Measurements from ENCODE around the gene RBCK1.

Gene RBCK1

DNA sequence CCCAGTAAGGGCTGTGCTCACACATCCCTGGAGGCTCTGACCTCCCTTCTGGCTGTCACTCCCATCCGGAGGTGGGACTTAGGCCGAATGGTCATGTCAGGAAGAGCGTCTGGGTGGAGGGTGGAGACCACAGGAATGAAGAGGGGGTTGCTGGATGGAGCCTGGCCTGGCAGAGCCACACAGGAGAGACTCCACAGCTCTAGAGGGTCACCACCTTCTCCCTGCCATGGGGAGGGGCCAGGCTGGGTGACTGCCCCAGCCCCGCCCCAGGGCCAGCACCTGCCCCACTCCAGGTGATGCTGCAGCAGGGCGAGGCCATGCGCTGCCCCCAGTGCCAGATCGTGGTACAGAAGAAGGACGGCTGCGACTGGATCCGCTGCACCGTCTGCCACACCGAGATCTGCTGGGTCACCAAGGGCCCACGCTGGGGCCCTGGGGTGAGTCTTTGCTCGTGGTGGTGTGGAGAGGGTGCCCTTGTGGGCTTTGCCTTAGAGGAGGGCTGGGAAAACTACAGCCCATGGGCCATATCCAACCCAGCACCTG is 20.6 kb downstream of the RBCK1 start:
- Mint-ChIP-seq H3K27ac (no peak overlapping the region), H3K27me3 (no peaks in the 10 kb centered on the region), H3K36me3 (peaks cover 46 to 65% of the 10 kb centered on the region in 2 donors), H3K4me3 (no peak overlapping the region), H3K4me1 (peaks cover 13 to 15% of the 10 kb centered on the region in 2 donors), H3K9me3 (no peaks in the 10 kb centered on the region)
- no peak for DNase-seq
- ATAC-seq (replicated peaks) = no peak

DNA sequence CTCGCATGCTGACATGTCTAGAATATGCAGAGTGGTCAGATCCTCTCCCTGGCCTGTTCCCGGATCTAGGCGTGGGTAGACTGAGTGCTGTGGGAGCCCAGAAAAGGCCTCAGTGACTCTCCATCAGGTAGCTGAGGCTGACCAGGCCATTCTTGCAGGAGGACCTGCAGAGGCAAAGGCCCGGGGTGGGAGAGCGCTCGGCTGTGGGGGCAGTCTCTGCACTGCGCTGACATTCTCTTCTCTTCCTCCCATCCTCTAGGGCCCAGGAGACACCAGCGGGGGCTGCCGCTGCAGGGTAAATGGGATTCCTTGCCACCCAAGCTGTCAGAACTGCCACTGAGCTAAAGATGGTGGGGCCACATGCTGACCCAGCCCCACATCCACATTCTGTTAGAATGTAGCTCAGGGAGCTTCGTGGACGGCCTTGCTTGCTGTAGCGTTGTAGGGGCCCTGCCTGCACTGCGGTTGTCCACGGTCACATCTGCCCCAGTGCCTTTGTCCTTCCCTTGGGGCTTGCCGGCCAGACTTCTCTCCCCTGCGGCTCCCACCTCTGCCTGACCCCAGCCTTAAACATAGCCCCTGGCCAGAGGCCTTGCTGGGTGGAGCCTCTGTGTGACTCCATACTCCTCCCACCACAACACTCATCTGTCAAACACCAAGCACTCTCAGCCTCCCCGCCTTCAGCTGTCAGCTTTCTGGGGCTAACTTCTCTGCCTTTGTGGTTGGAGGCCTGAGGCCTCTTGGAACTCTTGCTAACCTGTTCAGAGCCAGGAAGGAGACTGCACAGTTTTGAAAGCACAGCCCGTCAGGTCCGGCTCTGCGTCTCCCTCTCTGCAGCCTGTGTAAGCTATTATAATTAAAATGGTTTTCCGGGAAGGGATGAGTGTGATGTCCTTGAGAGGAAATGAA is 22.2 kb downstream of the RBCK1 start:
- no peak for ATAC-seq (replicated peaks)
- Mint-ChIP-seq H3K36me3 (peaks cover 36 to 61% of the 10 kb centered on the region in 2 donors), H3K4me1 (peaks cover 22 to 26% of the 10 kb centered on the region in 2 donors), H3K4me3 (no peak overlapping the region), H3K9me3 (no peaks in the 10 kb centered on the region), H3K27ac (peak overlapping the region; percentile 31), H3K27me3 (no peaks in the 10 kb centered on the region)
- no peak for DNase-seq

DNA sequence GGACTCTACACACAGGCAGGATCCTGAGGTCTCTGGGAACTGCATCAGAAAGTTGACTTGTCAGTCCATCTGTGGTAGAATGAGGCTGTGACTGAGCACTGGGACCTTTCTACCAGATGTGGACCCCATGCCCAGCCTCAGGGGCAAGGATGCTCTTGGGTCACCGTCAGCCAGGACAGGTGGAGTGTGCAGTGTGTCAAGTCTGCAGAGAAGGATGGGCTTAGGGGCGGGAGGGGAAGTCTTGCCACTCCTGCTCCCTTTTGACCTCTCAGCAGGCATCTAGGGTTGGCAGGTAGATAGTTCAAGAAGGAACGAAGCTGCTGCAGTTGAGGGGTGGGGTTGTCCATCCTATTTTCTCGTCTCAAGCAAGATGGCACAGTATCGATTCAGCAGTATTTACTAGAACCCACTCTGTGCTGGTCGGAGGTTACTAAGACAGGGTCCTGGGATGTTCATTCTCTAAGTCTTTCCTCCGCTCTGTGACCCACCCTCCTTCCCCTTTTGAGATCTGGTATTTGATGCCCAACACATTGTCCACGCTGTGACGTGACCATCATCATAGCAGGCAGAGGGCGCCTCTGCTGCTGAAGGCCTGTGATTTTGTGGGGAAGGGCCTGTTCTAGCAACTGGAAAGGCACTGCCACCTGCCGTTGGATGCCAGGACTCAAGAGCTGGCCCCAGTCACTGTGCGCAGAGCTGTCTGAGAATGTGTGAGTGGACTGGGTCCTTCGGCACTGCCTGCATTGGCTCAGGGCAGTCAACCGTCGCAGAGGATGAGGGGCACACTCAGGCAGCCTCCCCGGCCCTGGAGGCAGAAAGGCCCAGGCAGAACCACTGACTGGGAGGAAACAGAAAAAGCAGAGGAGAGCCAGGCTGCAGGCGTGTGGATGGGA is 23.2 kb downstream of the RBCK1 start:
- H3K4me3 Mint-ChIP-seq = peak overlapping the region in 1 of 2 donors; percentile 25
- DNase-seq (no peak), ATAC-seq (replicated peaks) (no peak)
- H3K27me3 Mint-ChIP-seq = no peaks in the 10 kb centered on the region
- no peak overlapping the region for H3K27ac Mint-ChIP-seq
- H3K9me3 Mint-ChIP-seq = no peaks in the 10 kb centered on the region
- H3K4me1 Mint-ChIP-seq = peaks cover 22 to 26% of the 10 kb centered on the region in 2 donors
- H3K36me3 Mint-ChIP-seq = peaks cover 42 to 62% of the 10 kb centered on the region in 2 donors

DNA sequence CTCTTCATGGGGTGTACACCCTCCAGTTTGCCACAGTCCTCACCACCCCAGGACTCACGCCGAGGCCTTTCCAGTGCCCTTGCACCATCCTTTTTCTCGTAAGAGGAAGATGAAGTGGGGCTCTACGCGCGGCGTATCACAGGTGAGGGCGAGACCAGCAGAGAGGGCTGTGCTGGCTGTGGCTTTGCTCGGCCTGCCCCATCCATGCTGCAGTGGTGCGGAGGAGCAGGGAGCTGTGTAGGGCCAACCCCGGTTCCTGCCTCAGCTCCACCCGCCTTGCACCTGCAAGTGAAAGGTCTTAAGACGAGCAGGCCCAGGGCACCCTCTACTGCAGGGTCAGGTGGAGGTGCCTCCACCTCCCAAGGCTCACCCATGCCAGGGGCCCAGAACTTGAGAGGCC is 24.1 kb downstream of the RBCK1 start:
- no peak for DNase-seq
- peaks cover 42 to 67% of the 10 kb centered on the region in 2 donors for H3K36me3 Mint-ChIP-seq
- H3K4me3 Mint-ChIP-seq = peak overlapping the region in 1 of 2 donors; percentile 10
- H3K27ac Mint-ChIP-seq = peak overlapping the region; percentile 60
- no peaks in the 10 kb centered on the region for H3K27me3 Mint-ChIP-seq
- no peak for ATAC-seq (replicated peaks)
- no peaks in the 10 kb centered on the region for H3K9me3 Mint-ChIP-seq
- H3K4me1 Mint-ChIP-seq = peaks cover 22 to 27% of the 10 kb centered on the region in 2 donors

DNA sequence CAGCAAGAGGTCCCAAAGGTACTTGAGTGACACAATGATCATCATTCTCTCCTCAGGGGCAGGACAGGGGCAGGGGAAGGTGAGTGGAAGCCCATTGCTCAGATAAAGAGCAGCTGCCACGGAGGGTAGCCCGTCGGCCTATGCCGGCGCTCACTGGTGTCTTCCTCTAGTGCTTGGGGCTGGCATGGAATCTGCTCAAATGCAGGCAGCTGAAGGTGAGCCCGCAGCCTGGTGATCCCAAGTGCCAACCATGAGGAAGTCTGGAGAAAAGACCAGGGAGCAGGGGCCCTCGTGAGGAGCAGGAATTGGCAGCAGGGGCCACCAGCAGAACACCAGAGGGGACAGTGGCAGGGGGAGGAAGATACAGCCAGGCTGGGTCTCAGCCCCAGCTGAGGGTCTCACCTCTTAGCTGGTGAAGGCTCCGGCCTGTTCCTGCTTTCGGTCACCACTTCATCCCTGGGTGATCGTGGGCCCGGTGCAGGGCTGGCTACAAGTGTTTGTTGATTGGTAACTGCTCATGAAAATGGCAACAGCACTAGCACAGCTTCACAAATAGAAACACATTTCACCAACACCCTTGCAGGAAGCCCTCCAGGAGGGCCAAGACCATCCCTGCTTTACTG is 24.7 kb downstream of the RBCK1 start:
- ATAC-seq (replicated peaks) = peak in 1 of 2 donors; percentile 2
- no peak for DNase-seq
- H3K27ac Mint-ChIP-seq = peak overlapping the region; percentile 94
- H3K36me3 Mint-ChIP-seq = peaks cover 42 to 70% of the 10 kb centered on the region in 2 donors
- no peaks in the 10 kb centered on the region for H3K9me3 Mint-ChIP-seq
- H3K4me3 Mint-ChIP-seq = peak overlapping the region in 1 of 2 donors; percentile 59
- H3K27me3 Mint-ChIP-seq = no peaks in the 10 kb centered on the region
- peaks cover 26 to 33% of the 10 kb centered on the region in 2 donors for H3K4me1 Mint-ChIP-seq

DNA sequence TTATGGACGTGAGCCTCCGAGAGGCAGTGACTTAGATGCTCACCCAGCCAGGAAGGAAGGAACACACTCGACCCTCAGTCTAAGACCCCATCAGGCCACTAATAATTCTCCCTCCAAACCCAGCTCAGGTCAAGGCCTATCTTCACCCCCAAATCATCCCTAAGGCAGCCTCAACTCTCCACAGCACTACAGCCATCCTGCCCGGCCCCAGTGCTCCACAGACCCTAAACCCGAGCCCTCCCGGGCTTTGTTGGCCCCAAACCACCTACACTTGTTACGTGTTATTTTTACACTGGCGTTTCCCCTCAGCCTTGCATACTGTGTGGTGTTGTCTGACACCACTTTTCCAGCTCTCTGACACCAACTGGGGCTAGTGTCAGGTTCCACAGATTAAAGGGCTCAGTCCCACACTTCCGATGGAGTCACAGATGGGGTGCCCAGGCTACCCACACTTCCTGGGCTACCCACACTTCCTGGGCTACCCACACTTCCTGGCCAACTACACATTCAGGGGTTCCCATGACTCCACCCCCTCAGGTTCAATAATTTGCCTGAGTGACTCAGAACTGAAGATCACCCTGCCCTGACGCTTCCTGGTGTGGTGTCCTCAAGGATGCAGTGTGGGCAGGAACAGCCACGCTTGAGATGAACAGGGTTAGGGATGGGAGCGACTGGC is 25.3 kb downstream of the RBCK1 start:
- Mint-ChIP-seq H3K4me3 (peak overlapping the region; percentile 49 to 59), H3K4me1 (peaks cover 32 to 40% of the 10 kb centered on the region in 2 donors), H3K27ac (peak overlapping the region; percentile 94), H3K27me3 (no peaks in the 10 kb centered on the region), H3K36me3 (peaks cover 38 to 70% of the 10 kb centered on the region in 2 donors), H3K9me3 (no peaks in the 10 kb centered on the region)
- peak; percentile 30 for DNase-seq
- peak; percentile 68 to 75 for ATAC-seq (replicated peaks)

DNA sequence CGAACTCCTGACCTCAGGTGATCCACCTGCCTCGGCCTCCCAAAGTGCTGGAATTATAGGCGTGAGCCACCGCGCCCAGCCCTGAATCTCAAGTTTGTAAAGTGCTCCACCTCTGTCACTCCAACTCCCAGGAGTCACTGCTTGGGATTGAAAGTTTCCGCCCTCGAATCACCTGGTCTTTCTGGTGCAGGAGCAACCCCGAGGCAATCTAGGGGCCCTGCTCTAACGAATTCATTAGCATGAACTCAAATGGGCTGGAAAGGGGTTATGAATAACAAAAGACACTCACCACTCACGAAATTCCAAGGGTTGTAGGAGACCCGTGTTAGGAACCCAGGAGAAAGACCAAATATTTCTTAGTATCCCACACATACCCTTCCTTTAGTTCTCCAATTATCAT is 26.1 kb downstream of the RBCK1 start:
- Mint-ChIP-seq H3K4me1 (peaks cover 39 to 48% of the 10 kb centered on the region in 2 donors), H3K9me3 (no peaks in the 10 kb centered on the region), H3K27me3 (no peaks in the 10 kb centered on the region), H3K4me3 (peak overlapping the region; percentile 28 to 29), H3K27ac (peak overlapping the region; percentile 62), H3K36me3 (peaks cover 40 to 73% of the 10 kb centered on the region in 2 donors)
- ATAC-seq (replicated peaks) = no peak
- no peak for DNase-seq

DNA sequence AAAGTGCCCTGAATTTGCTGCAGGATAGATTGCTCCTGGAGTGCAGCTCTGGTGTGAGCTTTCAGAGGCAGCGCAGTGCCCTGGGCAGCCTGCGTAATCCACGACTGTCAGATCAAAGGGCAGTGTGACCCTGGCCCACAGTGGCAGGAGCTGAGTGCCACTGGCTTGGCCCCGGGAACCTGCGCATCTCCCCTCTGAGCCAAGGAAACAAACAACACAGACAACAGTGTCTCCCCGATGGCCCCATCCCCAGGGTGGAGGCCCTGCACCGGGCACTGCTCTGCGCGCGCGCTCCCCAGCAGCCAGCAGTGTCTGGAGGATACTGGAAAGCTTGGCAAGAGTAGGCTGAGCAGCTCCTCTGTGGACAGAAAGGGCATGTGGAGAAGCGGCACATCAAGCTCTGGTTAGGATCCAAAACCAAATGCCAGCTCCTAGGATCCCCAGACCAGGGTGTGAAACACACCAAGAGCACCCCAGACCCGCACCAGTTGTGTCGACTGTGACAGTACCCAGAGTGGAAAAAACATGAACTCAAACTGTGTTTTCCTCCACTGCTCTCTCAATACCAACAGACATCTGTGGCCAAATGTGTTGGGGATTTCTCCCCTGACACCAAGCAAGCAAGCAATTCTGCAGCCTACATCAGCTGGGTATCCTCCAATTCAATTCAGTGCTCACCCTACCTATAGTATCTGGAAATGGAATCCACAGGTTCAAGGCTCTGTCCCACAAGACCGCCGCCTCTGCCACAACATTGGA is 26.7 kb downstream of the RBCK1 start:
- peak overlapping the region in 1 of 2 donors; percentile 29 for H3K4me3 Mint-ChIP-seq
- H3K9me3 Mint-ChIP-seq = no peaks in the 10 kb centered on the region
- H3K27ac Mint-ChIP-seq = peak overlapping the region; percentile 67
- H3K36me3 Mint-ChIP-seq = peaks cover 44 to 76% of the 10 kb centered on the region in 2 donors
- ATAC-seq (replicated peaks) = no peak
- no peaks in the 10 kb centered on the region for H3K27me3 Mint-ChIP-seq
- H3K4me1 Mint-ChIP-seq = peaks cover 46 to 54% of the 10 kb centered on the region in 2 donors
- DNase-seq = no peak

DNA sequence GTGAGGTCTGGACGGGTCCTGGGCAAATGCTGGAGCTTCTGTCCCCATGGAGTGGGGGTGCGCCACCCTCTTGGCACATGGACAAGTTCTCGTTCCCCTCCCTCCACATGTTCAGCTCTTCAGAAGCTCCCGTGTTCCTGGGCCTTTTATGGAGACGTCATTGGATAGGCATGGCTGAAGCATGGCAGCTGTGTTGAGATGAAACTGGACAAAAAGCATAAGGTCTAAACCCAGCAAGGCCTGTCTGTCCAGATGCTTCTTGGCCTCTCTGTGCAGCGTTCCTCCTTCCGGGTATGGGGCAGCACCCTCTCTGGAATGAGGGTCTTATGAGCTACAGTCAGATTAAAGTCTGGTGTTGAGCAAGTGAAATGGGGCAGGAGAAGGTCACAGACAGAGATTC is 27.5 kb downstream of the RBCK1 start:
- no peak for ATAC-seq (replicated peaks)
- H3K36me3 Mint-ChIP-seq = peaks cover 45 to 73% of the 10 kb centered on the region in 2 donors
- no peaks in the 10 kb centered on the region for H3K9me3 Mint-ChIP-seq
- H3K27ac Mint-ChIP-seq = peak overlapping the region; percentile 87
- H3K27me3 Mint-ChIP-seq = no peaks in the 10 kb centered on the region
- DNase-seq = no peak
- H3K4me3 Mint-ChIP-seq = no peak overlapping the region
- H3K4me1 Mint-ChIP-seq = peaks cover 48 to 57% of the 10 kb centered on the region in 2 donors

DNA sequence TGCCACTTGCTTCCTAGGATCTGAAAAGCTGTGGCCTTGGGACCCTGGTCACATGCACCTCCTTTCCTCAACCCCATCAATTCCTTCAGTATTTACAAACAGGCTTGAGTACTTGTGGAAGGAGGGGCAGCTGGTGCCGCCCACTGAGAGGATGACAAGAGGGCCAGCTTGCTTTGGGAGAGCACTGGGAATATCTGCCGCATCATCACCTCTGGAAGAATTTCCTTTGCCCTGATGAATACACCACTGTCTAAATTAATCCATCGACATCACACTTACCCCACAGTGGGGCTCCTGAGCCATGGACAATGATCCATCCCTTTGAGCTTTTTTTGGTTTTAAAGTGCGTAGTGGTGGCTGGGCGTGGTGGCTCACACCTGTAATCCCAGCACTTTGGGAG is 28.4 kb downstream of the RBCK1 start:
- H3K9me3 Mint-ChIP-seq = no peaks in the 10 kb centered on the region
- H3K4me3 Mint-ChIP-seq = no peak overlapping the region
- H3K27me3 Mint-ChIP-seq = no peaks in the 10 kb centered on the region
- no peak for ATAC-seq (replicated peaks)
- peak overlapping the region; percentile 47 for H3K27ac Mint-ChIP-seq
- peaks cover 44 to 73% of the 10 kb centered on the region in 2 donors for H3K36me3 Mint-ChIP-seq
- H3K4me1 Mint-ChIP-seq = peaks cover 48 to 57% of the 10 kb centered on the region in 2 donors
- no peak for DNase-seq

DNA sequence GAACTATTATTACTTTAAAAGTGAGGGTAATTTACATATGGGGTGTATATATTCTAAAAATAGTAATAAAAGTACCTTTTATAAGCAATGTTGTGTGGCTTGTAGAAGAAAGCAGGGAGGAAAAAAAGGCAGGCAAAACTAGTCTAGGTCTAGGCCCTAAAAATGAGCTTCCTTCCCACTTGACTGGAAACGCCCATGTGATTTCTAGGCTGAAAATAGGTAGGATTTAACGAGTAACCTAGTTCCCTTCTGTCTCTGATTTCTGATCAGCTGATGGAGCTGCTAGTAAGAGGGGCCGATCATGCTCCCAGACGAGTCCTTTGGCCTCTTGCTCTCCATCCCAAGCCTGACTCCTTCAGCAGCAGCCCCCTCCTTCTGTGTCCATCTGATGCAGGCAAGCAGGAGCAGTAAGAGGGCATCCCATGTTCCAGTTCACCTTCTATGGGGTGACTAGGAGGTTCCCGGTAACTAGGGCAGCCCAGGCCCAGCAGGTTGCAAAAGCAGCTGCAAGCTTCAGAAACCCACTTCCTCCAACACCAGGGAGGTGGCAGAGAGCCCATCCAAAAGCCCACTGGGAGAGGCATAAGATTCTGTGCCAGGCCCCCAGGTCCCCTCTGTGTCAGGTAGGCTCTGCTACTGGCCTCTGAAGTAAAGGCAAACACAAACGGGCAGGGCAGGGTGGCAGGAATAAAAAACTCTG is 29.8 kb downstream of the RBCK1 start:
- no peak for DNase-seq
- H3K4me3 Mint-ChIP-seq = peak overlapping the region in 1 of 2 donors; percentile 14
- H3K36me3 Mint-ChIP-seq = peaks cover 46 to 79% of the 10 kb centered on the region in 2 donors

More for the DNA sequence above, 29.8 kb downstream of the RBCK1 start:
- Mint-ChIP-seq H3K27ac (peak overlapping the region; percentile 85), H3K9me3 (no peaks in the 10 kb centered on the region), H3K27me3 (no peaks in the 10 kb centered on the region), H3K4me1 (peaks cover 42 to 50% of the 10 kb centered on the region in 2 donors)
- no peak for ATAC-seq (replicated peaks)
